Measurements from ENCODE around the gene TMEM44.
A peak's percentile ranks its signal among the peaks of the same experiment; 100 is the strongest.

Gene TMEM44

GRCh38 chr3:194577986-194578905 lies 55.0 kb downstream of the TMEM44 start:
- no peak for DNase-seq

DNA sequence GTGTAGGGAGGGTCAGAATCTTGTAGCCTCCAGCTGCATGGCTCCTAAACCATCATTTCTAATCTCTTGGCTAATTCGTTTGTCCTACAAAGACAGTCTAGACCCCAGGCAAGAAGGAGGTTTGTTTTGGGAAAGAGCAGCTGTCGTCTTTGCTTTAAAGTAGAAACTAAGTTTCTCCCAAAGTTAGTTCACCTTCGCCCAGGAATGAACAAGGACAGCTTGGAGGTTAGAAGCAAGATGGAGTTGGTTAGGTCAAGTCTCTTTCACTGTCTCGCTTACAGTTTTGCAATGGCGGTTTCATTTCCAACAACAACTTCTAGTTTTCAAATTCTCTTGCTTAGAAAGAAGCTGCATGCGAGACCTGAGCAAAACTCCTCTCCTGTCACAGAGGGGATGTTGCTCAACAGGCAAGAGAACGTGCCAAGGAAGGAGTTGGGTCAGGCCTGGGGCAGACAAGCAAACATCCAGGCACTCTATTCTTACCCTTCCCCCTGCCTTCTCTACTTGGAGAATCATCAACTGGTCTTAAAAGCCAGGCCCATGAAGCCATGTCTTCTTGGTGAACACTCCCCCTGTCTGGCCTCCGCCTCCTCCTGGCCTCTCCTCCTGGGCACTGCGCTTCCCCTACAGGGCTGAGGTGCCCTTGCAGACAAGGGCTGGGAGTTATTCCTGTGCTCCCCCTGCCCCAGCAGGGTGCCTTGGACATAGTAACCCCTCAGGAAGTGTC lies 57.6 kb downstream of the TMEM44 start:
- no peak for DNase-seq

- DNase-seq: no peak
These were observed 58.4 kb downstream of the TMEM44 start for GRCh38 chr3:194574639-194575483.

GRCh38 chr3:194573680-194574437 lies 59.4 kb downstream of the TMEM44 start:
- peak; percentile 46 for DNase-seq

DNA sequence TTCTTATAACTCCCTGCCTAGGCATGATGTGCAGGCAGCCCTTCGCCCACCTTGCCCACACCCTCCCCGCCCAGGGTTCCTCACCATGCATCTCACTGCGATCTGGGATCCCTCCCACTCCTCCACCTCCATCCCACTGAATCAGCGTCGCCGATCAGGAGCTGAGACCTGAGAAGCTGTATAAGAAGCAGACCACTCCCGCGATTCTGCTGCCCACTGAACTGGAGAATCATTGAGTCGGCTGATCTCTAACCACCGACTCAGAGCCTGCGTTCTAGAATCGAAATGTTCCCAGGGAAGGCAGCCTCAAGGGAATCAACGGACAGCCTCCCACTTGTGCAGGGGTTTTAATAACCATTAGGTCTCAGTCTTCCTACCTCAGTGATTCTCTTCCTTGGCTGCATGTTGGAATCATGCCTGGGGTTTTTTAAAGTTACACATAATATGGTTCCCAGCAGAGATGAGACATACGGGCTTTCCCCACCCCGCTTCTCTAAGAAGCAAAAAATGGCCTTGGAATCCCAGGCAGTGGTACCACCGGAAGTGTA lies 60.2 kb downstream of the TMEM44 start:
- DNase-seq: no peak

GRCh38 chr3:194572143-194572789 lies 61.0 kb downstream of the TMEM44 start:
- DNase-seq: no peak

GRCh38 chr3:194571491-194572142 lies 61.6 kb downstream of the TMEM44 start:
- DNase-seq: no peak

DNA sequence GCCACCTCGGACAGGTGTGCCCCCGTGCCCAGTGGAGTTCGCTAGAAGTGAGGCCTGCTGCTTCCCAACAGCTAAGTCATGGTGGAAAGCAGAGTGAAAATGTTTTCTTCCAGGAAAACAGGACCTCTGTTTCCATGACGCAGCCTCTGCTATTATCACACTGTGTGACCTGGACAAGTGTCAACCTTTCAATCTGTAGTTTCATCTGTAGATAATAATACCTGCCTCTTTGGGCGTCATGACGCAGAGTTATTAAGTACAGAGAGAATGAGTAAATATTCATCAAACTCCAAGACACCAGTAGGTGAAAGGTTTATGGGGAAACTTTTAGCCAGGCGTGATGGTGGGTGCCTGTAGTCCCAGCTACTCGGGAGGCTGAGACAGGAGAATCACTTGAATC lies 62.3 kb downstream of the TMEM44 start:
- no peak for DNase-seq

DNA sequence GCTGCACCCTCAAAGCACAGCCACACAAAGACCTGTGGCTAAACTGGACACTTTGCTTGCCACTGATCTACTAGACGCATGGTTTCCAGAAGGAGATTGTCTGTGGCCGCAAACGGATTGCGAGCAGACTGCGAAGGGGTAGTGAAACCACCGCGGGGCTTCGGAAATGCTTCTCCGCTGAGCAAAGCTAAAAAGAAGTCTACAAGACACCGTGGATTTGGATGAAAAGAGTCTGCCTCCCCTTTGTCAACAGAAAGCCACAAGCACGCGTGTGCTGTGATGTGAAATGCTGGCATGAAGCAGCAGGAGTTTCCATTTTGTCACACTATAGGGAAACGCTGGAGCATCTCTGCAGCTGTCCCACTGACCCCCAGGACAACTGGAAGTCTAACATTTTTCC lies 63.0 kb downstream of the TMEM44 start:
- DNase-seq: no peak

GRCh38 chr3:194569252-194569651 lies 64.0 kb downstream of the TMEM44 start:
- no peak for DNase-seq

DNA sequence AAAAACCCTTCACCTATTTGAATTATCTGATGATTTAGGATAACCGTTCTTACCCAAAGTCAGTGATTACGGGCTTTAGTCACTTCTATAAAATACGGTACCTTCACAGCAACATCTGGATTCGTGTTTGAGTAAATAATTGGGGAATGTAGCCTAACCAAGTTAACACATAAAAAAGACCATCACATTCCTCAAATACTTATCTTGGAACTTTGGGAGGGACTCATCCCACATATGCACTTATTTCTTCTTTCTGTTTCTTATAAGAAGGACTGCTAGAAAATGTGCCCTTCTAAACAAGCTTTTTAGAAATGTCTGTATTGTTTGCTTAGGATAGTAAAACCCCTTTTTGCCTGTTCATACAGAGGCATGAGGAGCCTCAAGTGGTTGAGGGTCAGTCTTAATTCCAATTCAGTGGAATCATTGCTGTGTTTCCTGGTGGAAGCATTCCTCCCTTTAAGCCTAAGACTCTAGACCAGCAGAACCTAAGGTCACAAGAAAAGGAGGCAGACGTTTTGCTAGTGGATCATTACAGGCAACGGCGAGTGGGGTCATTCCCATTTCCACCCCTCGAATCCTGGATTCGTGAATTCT lies 67.5 kb downstream of the TMEM44 start:
- no peak for DNase-seq

GRCh38 chr3:194562986-194563385 lies 70.2 kb downstream of the TMEM44 start:
- no peak for DNase-seq

DNA sequence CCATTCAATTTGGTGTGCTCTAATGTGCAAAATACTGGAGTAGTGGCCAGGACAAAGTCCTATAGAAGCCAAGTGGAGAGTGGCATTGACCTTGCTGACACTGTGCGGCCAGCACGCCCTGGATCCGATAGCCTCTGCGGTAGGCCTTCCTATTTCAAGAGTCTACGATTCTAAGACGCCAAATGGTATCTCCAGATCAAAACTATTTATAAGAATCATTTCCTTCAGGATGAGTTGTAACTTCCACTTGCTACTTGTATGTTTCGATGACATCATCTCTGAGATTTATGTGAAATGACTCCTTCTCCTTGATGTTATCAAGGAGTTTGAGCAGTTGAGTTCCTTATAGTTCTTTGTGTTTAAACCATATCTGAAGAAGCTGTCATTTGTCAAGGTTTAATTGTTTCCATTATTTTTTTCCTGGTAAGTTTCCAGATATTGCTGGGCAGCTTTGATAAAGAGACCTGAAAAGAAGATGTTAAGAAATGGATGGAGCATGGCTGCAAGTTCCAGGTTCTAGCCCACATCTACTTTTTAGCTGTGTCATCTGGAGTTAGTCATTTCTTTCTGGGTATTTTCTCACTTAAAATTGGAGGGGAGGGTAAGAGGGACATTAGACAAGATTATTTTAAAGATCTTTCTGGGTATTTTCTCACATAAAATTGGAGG lies 71.8 kb downstream of the TMEM44 start:
- no peak for DNase-seq

DNA sequence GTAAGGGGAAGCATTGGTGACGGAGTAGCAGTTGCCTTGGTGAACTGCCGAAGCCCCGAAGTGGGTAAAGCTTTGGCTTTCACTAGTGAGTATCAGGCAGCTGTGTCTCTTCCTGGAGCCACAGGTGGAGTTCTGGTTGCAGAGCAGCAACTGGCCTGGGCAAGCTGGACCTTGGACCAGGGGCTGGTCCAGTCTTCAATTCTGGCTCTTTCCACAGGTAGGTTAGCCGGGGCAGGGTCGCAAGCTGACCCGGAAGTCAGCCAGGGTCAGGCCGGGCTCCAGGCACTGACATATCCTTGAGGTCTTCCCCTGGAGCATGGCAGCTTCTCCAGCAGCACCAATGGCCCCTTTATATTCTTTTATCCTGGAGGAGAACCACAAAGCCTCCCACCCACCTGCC lies 73.2 kb downstream of the TMEM44 start:
- no peak for DNase-seq

- DNase-seq: no peak
These were observed 73.7 kb downstream of the TMEM44 start for GRCh38 chr3:194559530-194559929.

- peak; percentile 18 for DNase-seq
These were observed 76.8 kb downstream of the TMEM44 start for GRCh38 chr3:194556086-194557056.

DNA sequence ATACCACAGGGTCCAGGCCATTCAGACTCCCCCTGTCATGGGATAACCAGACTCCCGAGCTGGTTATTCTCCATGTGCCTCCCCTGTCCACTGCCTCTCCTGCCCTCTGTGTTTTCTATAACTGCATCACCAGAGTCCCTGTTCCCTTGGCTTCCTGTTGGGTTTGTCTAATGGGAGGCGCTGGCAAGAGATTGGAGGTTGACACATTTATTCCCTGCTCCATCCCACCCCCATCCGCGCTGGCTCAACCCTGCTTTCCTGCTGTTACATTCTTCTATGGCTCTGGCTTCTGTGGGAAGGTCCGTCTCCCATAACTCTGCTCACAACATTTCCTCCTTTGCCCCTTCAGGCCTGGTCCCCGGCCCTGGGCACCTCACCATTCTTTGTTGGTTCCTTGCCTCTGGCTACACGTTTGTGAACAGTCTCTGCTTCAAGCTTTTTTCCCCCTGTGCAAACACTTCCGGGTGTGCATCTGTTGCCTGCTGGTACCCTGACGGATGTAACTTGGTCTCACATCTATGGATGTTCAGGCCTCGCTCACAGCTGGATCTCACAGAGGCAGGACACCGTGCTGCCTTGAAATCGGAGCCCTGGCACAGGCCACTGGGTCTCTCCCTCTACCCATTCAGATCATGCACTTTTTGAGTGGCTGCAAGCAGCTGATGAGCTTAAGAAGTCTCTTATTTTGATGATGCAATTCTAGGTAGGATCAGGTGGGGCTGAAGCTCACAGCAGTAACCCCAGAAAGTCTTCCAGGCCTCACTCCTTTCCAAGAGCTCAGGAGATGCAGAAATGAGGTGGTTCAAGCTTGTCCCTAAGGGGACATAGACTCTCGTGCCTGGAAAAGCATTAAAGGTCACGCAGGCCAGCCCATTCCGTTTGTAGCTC lies 77.8 kb downstream of the TMEM44 start:
- DNase-seq: no peak

Measured in CD4-positive, alpha-beta T cell treated with Interleukin-10 for 1 hour (primary cell).